Colonic mucosa (tissue), 4 donors: ENCODE data around the gene MRPL28. TPM values are rescaled to one million over a fixed set of nuclear protein-coding genes. Genes with fewer than 3 reads are reported as not detected.

Source experiments
- DNase-seq: peaks from one replicate; pipeline ENCODE4 v3.0.0-alpha.2; 2020
- H3K27ac ChIP-seq: fragments of 200-600 bp; one replicate; pipeline ENCODE4 v1.8.0; 2021
- H3K27me3 ChIP-seq: fragments of 200-600 bp; one replicate; pipeline ENCODE4 v1.8.0; 2021
- H3K36me3 ChIP-seq: fragments of 200-600 bp; one replicate; pipeline ENCODE4 v1.8.0; 2021
- H3K4me1 ChIP-seq: fragments of 200-600 bp; one replicate; pipeline ENCODE4 v1.8.0; 2021; ENCODE audit warnings: mild to moderate bottlenecking
- H3K4me3 ChIP-seq: fragments of 200-600 bp; one replicate; pipeline ENCODE4 v1.8.0; 2021
- H3K9ac ChIP-seq, 2 donors: one replicate each; pipeline ENCODE4 v1.7.0; 2013; ENCODE audit warnings: control low read depth in 2 of 2, low read depth in 2 of 2, low read length in 2 of 2
- H3K9me3 ChIP-seq: fragments of 200-600 bp; one replicate; pipeline ENCODE4 v1.8.0; 2021
- CTCF ChIP-seq: fragments of 200-600 bp; IDR thresholded peaks from one replicate; pipeline ENCODE4 v1.8.0; 2022; ENCODE audit warnings: antibody characterized with exemption, mild to moderate bottlenecking
- intact Hi-C: fragments of 100-400 bp; cut with DNase I; formaldehyde crosslinking; loops from one replicate; pipeline ENCODE4 v1.14.1; 2022
- total RNA-seq, 2 donors: library from RNA; stranded (reverse); fragmentation: NEBNext Ultra II Directional in 1 of 2; extraction: Animal tissue kit (Norgen Biotek cat#: 25700) in 1 of 2; gene quantifications; one replicate each; pipeline ENCODE4 v1.2.1, GENCODE V29; 2021
- donor health status: healthy.
- donor health status: DM: no; HTN: no; CAD: no.
- donor health status: DM: no; HTN: no; CAD: no.

MRPL28 gene
- total RNA-seq, 2 donors from 2014 or later, result 59.4 to 75.4 TPM

GRCh38 chr16:405548-406506, 35.5 kb upstream of the MRPL28 start:
- H3K27ac ChIP-seq, result no peak overlapping the region
- intact Hi-C loops, result no loop called here
- TF ChIP-seq CTCF, result no peak

GRCh38 chr16:404971-405486, 34.7 kb upstream of the MRPL28 start:
- H3K27ac ChIP-seq, result no peak overlapping the region
- no peaks in the 10 kb centered on the region for H3K9me3 ChIP-seq
- DNase-seq, result no peak
- intact Hi-C loops, result no loop called here
- TF ChIP-seq CTCF, result no peak
- no peaks in the 10 kb centered on the region for H3K36me3 ChIP-seq
- H3K4me1 ChIP-seq, result no peaks in the 10 kb centered on the region
- no peak overlapping the region for H3K4me3 ChIP-seq
- H3K27me3 ChIP-seq, result no peaks in the 10 kb centered on the region
- no peak overlapping the region for H3K9ac ChIP-seq

More at GRCh38 chr16:405548-406506, 35.5 kb upstream of the MRPL28 start:
- H3K4me1 ChIP-seq, result no peaks in the 10 kb centered on the region
- H3K9me3 ChIP-seq, result no peaks in the 10 kb centered on the region
- DNase-seq, result no peak
- H3K4me3 ChIP-seq, result no peak overlapping the region
- H3K27me3 ChIP-seq, result no peaks in the 10 kb centered on the region
- H3K36me3 ChIP-seq, result no peaks in the 10 kb centered on the region
- no peak overlapping the region for H3K9ac ChIP-seq

- H3K9me3 ChIP-seq, result no peaks in the 10 kb centered on the region
- peaks cover under 1% of the 10 kb centered on the region for H3K4me1 ChIP-seq
- no peaks in the 10 kb centered on the region for H3K27me3 ChIP-seq
- H3K27ac ChIP-seq, result peak within 1 kb of the TSS; percentile 93
- no peaks in the 10 kb centered on the region for H3K36me3 ChIP-seq
- no peak for TF ChIP-seq CTCF
- H3K4me3 ChIP-seq, result peak within 1 kb of the TSS; percentile 55
- peak; percentile 98 for DNase-seq
- intact Hi-C loops, result no loop called here
- H3K9ac ChIP-seq, result peak within 1 kb of the TSS; percentile 76 to 96
These were observed 31.4 kb upstream of the MRPL28 start, which contains the start of gene DECR2 for GRCh38 chr16:401468-402348. Gene DECR2, plus strand, starts transcription at chr16:401885. Its CDS starts 79 bp downstream, at chr16:401964.

GRCh38 chr16:400061-400591, 29.8 kb upstream of the MRPL28 start:
- no peak for DNase-seq
- Histone ChIP-seq H3K4me3 (peak overlapping the region; percentile 55), H3K9me3 (no peaks in the 10 kb centered on the region), H3K27me3 (no peaks in the 10 kb centered on the region), H3K9ac (peak overlapping the region in 1 of 2 donors; percentile 76), H3K4me1 (peaks cover 4% of the 10 kb centered on the region), H3K27ac (no peak overlapping the region), H3K36me3 (no peaks in the 10 kb centered on the region)
- no peak for TF ChIP-seq CTCF
- intact Hi-C loops, result no loop called here
